ENCODE results near the gene KCNJ5.

- no peak for TF ChIP-seq POLR2A (IDR thresholded peaks at IDR 0.05; ENCODE audit: low read length)
- TF ChIP-seq GATA1 (IDR thresholded peaks at IDR 0.05; ENCODE audit: low read depth, low read length): no peak
These were observed 22.6 kb downstream of the KCNJ5 start for GRCh38 chr11:128913806-128914205.
